SK-N-SH (cell line): ENCODE measurements around the gene CLMN.

ENCODE experiments used
- CTCF ChIP-seq: fragments of 200-600 bp; sonication (generic); IDR thresholded peaks from 2 replicates; pipeline ENCODE4 v1.6.1; 2017; ENCODE audit warnings: antibody characterized with exemption, mild to moderate bottlenecking, moderate library complexity
- EP300 ChIP-seq, 2 experiments: IDR thresholded peaks; 2 replicates each; pipeline versions ENCODE4 v1.4.0 to v1.6.1; 2012; ENCODE audit warnings: borderline replicate concordance in 1 of 2, low read depth in 1 of 2, low read length in 1 of 2
- FOSL2 ChIP-seq: IDR thresholded peaks from 2 replicates; pipeline ENCODE4 v1.4.0; 2012; ENCODE audit warnings: low read depth, mild to moderate bottlenecking, moderate library complexity, borderline replicate concordance
- SMC3 ChIP-seq: IDR thresholded peaks from 2 replicates; pipeline ENCODE4 v1.6.1; 2012; ENCODE audit warnings: low read depth, low read length, improper control_type of control experiment
- TAF1 ChIP-seq: IDR thresholded peaks from 2 replicates; pipeline ENCODE4 v1.6.1; 2012; ENCODE audit warnings: low read depth, mild to moderate bottlenecking, low read length, moderate library complexity, borderline replicate concordance
- YY1 ChIP-seq: IDR thresholded peaks from 2 replicates; pipeline ENCODE4 v1.4.0; 2012; ENCODE audit warnings: low read depth, mild to moderate bottlenecking
- TF ChIP-seq, protein P1 (sequence below): IDR thresholded peaks from 2 replicates; pipeline ENCODE4 v1.4.0; 2012; ENCODE audit warnings: low read depth, borderline replicate concordance

- no peak for TF ChIP-seq CTCF
- TF ChIP-seq EP300 (IDR thresholded peaks at IDR 0.05; ENCODE audit: borderline replicate concordance in 1 of 2, low read depth in 1 of 2, low read length in 1 of 2) = no peak
- TF ChIP-seq, protein P1, sequence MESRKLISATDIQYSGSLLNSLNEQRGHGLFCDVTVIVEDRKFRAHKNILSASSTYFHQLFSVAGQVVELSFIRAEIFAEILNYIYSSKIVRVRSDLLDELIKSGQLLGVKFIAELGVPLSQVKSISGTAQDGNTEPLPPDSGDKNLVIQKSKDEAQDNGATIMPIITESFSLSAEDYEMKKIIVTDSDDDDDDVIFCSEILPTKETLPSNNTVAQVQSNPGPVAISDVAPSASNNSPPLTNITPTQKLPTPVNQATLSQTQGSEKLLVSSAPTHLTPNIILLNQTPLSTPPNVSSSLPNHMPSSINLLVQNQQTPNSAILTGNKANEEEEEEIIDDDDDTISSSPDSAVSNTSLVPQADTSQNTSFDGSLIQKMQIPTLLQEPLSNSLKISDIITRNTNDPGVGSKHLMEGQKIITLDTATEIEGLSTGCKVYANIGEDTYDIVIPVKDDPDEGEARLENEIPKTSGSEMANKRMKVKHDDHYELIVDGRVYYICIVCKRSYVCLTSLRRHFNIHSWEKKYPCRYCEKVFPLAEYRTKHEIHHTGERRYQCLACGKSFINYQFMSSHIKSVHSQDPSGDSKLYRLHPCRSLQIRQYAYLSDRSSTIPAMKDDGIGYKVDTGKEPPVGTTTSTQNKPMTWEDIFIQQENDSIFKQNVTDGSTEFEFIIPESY = no peak
- TF ChIP-seq TAF1 = no peak
- TF ChIP-seq SMC3 = no peak
- TF ChIP-seq YY1 = no peak
- no peak for TF ChIP-seq FOSL2
Measured at GRCh38 chr14:95257521-95257920, 62.2 kb downstream of the CLMN start.
